ENCODE data around the gene KCNC3.

- no peak for TF ChIP-seq STAT1 (conservative IDR thresholded peaks at IDR 0.05)
- no peak for TF ChIP-seq CTCF (IDR thresholded peaks at IDR 0.05 in 2 of 3, conservative IDR thresholded peaks at IDR 0.05 in 1 of 3; ENCODE audit: control insufficient read depth in 2 of 3, extremely low read depth in 1 of 3, insufficient read depth in 1 of 3, low read depth in 3 of 3, low read length in 3 of 3)
- TF ChIP-seq MYC (IDR thresholded peaks at IDR 0.05; ENCODE audit: insufficient read depth, insufficient read length, insufficient replicate concordance, low read length, severe bottlenecking), result no peak
- no peak for TF ChIP-seq NFIC (IDR thresholded peaks at IDR 0.05; ENCODE audit: low read depth, low read length)
- TF ChIP-seq EZH2 (IDR thresholded peaks at IDR 0.05; ENCODE audit: borderline replicate concordance, control insufficient read depth, low read depth, low read length), result no peak
- no peak for TF ChIP-seq CUX1 (IDR thresholded peaks at IDR 0.05; ENCODE audit: insufficient replicate concordance, low read depth, low read length)
- TF ChIP-seq PAX8 (IDR thresholded peaks at IDR 0.05), result no peak
- TF ChIP-seq BHLHE40 (IDR thresholded peaks at IDR 0.05; ENCODE audit: borderline replicate concordance in 1 of 2, low read depth in 2 of 2, low read length in 1 of 2), result no peak
- TF ChIP-seq STAT3 (IDR thresholded peaks at IDR 0.05; ENCODE audit: low read depth, low read length), result no peak
Measured at GRCh38 chr19:50317115-50317514, 12.1 kb downstream of the KCNC3 start.
